ENCODE measurements around the gene PLPP2.
"Not testable (repeated sequence)": the region's sequence is repeated elsewhere in the genome, so short reads cannot be mapped to it uniquely, and the experiment has no call there.

The PLPP2 gene

GRCh38 chr19:292281-292884 lies 1.2 kb upstream of the PLPP2 start:
- no peak for DNase-seq

GRCh38 chr19:291561-292280 lies 518 bp upstream of the PLPP2 start:
- DNase-seq, result no peak

GRCh38 chr19:290372-291005 lies 714 bp downstream of the PLPP2 start:
- DNase-seq, result no peak

- no peak for DNase-seq
Observed at GRCh38 chr19:289651-290371, 1.4 kb downstream of the PLPP2 start.

GRCh38 chr19:288911-289310 lies 2.3 kb downstream of the PLPP2 start:
- no peak for DNase-seq

- no peak for DNase-seq
Observed at GRCh38 chr19:287381-287871, 3.8 kb downstream of the PLPP2 start.

GRCh38 chr19:283395-283794 lies 7.8 kb downstream of the PLPP2 start:
- DNase-seq, result no peak

GRCh38 chr19:282501-282900 lies 8.7 kb downstream of the PLPP2 start:
- no peak for DNase-seq

- no peak for DNase-seq
Observed at GRCh38 chr19:281992-282391, 9.2 kb downstream of the PLPP2 start.

GRCh38 chr19:281156-281853 lies 9.9 kb downstream of the PLPP2 start:
- no peak for DNase-seq

GRCh38 chr19:280541-281009 lies 10.6 kb downstream of the PLPP2 start:
- DNase-seq, result no peak

- no peak for DNase-seq
Observed at GRCh38 chr19:279656-280055, 11.5 kb downstream of the PLPP2 start.

GRCh38 chr19:279231-279630 lies 12.0 kb downstream of the PLPP2 start:
- DNase-seq, result no peak

- DNase-seq, result no peak
Observed at GRCh38 chr19:277581-278165, 13.5 kb downstream of the PLPP2 start.

- DNase-seq, result no peak
Observed at GRCh38 chr19:277131-277530, 14.1 kb downstream of the PLPP2 start.

- DNase-seq, result no peak
Observed at GRCh38 chr19:275958-276646, 15.1 kb downstream of the PLPP2 start.

- no peak for DNase-seq
Observed at GRCh38 chr19:275000-275399, 16.2 kb downstream of the PLPP2 start.

GRCh38 chr19:273393-273792 lies 17.8 kb downstream of the PLPP2 start:
- no peak for DNase-seq

- no peak for DNase-seq
Observed at GRCh38 chr19:271856-272255, 19.3 kb downstream of the PLPP2 start.

GRCh38 chr19:270766-271318 lies 20.4 kb downstream of the PLPP2 start:
- not testable (repeated sequence) for DNase-seq

- DNase-seq, result no peak
Observed at GRCh38 chr19:269241-269640, 22.0 kb downstream of the PLPP2 start.
